HS-5 (cell line): ENCODE measurements around the gene GARIN5B.
"Not testable (repeated sequence)": the region's sequence is repeated elsewhere in the genome, so short reads cannot be mapped to it uniquely, and the experiment has no call there.

Experiments used
- DNase-seq: peaks from one replicate; pipeline ENCODE4 v3.0.0-alpha.2; 2012; ENCODE audit warnings: low read depth

GARIN5B gene

DNA sequence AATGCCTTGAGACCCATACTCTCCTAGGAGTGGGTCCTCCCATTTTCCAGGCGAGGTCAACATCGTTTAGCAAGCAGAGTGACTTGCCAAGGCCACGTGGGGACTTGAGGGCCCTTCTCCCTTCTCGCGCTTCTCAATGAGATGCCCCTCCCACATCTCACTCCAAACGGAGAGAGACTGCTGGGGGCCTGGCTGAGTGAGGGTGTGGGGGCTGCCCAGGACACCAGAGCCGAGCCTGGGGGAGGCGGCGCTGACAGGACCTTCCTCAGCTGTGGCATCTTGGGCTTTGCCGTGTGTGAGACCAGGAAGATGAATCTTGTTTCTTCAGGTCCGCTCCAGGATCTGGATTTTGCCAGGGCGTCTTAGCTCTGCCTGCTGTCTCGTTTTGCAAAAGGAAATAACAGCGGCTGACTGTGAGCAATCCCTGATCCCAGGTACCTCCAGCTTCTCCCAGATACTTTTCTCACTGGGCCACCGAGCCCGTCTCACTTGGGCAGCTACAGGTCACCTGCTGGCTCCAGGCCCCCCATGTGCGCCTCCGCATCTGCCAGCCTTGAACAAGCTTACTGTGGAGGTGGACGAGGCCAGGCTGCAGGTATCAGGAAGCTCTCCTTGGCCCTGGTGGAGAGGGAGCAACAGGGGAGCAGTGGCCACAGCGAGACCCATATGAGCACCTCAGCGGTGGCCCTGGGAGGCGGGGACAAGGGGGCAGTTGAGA, 14.6 kb downstream of the GARIN5B start:
- DNase-seq = no peak

DNA sequence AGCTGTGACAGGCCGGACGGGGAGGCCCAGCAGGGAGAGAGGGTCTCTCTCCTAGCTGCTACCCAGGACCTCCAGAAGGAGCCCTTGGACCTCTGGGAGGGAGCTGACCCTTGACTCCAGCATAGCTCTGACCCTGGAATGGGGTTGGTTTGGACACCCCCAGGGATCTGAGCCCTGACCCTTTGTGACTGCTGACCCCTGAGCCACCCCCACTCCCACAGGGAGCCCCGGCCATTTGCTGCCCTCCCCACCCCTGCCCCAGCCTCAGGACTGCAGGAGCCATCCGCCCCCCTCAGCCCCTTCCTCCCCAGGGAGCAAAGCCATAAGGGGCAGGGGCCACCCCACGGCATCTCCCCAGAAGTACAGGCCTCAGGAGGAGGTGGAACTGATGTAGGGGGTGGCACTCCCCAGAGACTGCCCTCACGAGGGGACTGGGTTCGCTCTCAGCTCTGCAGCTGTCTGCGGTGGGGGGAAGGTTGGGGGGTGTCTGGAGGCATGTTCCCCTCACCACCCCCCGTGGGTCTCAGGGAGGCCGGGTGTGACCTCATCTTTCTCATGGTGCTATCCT, 15.5 kb downstream of the GARIN5B start:
- DNase-seq = no peak

DNA sequence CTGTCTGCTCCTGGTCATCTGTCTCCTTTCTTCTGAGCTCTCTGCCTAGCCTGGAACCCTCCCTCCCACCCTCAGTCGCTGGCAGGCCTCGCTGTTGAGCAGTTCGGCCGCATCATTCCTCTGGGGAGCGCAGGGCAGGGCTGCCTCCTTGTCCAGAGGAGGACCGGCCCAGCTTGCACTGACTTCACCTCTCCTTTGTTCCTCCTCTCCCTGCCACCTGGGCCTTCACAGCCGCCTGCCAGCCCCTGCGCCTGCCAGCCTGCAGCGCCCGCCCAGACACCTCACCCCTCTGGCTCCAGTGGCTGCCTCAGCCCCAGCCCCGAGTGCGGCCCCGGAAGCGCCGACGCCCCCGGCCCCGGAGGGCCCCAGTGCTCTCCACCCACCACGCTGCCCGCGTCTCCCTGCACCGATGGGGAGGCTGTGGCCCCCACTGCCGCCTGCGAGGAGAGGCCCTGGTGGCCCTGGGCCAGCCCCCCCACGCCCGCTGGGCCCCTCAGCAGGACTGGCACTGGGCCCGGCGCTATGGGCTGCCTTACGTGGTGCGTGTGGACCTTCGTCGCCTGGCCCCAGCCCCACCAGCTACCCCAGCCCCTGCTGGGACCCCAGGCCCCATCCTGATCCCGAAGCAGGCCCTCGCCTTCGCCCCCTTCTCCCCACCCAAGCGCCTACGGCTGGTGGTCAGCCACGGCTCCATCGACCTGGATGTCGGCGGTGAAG, 16.2 kb downstream of the GARIN5B start:
- DNase-seq = no peak

DNA sequence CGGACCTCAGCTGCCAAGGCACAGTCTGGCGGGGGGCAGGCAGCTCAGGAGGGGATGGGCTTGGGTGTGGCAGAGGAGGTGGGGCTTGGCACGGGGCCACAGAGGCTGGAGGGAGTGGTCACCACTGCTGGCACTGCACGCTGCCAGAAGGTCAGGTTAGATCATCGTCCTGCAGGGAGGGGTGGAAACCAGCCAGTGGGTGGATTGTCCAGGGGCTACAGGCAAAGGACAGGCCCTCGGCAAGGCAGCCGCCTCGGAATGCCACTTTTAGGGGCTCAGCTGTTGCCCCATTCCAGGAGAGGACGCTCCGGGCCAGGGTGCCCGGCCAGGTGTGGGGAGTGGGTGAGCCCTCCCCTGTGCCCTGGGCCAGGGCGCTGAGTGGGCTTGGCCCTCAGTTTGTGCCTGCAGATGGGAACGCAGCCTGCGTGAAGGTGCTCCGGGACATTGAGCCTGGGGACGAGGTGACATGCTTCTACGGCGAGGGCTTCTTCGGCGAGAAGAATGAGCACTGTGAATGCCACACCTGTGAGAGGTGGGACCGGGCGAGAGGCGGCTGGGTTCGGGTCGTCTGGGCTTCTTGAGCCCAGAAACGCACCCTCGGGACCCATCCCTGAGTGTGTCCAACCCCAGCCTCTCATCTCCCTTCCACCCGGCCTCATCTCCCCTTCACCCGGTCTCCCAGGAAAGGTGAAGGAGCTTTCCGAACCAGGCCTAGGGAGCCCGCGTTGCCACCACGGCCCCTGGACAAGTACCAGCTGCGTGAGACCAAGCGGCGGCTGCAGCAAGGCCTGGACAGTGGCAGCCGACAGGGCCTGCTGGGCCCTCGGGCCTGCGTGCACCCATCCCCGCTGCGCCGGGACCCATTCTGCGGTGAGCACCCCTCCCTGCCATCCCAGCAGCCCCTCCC, 17.0 kb downstream of the GARIN5B start:
- no peak for DNase-seq

DNA sequence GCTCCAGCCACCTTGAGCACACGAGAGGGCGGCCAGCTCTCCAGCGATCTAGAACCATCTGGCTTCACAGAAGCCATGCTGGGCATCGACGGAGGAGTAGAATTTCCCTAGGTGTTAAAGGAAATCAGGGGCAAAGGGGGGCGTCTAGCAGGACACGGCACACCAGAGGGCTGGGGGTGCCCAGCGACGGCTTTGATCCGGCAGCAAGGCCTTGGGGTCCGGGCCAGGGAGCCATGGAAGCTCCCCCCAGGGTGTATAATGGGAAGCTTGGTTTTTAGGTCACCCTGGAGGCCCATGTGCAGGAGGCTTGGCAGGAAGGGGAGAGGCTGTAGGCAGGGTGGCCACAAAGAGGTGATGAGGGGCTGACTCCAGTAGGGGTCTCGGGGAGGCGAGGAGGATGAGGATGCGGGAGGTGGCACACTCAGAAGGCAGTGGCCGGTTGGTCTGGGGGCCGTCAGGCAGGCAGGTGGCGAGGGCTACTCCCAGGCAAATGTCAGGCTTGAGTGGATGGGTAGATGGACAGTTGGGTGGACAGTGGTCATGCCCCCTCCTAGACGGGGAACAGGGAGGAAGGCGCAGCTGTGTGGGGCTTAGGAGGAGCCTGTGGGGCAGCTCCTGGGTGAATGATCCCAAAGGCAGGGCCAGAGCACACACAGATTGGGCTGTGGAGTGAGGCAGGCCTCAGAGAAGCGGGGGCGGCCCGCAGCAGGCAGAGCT, 17.8 kb downstream of the GARIN5B start:
- DNase-seq = no peak

DNA sequence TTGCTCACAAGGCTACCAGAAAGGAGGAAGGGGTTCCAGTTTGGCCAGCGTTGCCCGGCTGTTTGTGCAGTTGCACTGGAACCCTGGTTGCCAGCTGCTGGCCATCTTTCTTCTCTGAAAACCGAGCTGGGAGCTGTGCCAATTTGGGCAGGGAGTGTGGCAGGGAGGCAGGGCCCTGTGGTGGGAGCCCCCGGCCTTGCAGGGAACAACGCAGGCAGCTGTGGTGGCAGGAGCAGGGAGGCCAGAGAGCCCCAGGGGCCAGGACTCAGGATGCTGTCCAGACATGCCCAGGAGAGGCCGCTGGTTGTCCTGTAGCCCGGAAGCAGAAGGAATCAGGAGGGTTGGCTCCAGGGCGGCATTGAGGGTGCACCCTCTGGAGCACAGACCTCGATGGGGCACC, 18.6 kb downstream of the GARIN5B start:
- no peak for DNase-seq

DNA sequence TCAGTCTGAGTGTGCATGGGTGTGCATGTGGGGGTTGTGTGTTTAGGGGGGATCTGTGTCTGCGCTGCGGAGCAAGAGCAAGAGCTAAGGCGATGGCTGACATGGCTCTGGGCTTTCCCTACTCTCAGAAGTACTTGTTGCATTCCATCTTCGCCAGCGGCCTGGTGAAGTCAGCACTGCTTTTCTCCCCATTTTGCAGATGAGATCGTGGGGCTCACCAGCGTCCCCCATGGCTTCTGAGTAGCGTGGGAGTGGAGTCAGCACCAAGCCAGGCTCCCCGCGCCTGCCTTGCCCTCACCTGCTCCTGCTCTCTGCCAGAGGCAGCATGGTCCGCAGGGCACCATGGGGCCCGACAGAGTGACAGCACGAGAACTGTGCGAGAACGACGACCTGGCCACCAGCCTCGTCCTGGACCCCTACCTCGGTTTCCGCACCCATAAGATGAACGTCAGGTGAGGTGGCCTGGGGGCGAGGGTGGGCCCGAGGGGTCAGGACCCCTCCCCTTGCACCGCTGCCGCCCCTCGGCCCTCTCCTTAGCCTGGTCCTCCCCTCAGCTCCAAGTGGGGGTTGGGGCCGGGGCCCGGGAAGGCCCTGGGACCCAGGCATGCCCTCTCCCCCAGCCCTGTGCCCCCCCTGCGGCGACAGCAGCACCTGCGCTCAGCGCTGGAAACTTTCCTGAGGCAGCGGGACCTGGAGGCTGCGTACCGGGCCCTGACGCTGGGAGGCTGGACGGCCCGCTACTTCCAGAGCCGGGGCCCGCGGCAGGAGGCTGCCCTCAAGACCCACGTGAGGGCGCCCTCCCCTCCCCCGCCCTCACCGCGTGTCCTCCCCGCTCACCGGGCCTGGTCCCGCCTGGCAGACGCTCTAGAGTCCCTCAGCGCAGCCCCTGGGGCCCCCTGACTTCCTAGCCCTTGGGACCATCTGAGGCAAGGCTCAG, 21.2 kb downstream of the GARIN5B start:
- no peak for DNase-seq

DNA sequence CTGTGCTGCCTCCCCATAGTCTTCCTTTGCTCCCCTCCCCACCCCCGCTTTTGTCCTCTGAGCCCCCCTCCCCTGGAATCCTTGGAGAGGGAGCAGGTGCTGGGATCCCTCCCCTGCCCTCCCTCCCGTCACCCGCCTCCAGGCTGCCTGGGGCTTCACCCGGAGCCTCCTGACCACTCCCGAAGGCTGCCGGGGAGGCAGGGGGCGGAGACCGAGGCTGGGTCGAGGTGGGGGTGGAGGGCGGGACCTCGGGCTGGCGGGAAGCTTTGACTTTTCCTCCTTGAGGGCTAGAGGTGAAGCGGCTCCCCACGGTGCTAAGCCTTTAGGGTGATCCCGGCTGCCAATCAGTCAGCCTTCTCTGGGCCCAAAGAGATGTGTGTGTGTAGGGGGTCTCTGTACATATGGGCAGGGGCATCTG, 21.9 kb downstream of the GARIN5B start:
- no peak for DNase-seq

DNA sequence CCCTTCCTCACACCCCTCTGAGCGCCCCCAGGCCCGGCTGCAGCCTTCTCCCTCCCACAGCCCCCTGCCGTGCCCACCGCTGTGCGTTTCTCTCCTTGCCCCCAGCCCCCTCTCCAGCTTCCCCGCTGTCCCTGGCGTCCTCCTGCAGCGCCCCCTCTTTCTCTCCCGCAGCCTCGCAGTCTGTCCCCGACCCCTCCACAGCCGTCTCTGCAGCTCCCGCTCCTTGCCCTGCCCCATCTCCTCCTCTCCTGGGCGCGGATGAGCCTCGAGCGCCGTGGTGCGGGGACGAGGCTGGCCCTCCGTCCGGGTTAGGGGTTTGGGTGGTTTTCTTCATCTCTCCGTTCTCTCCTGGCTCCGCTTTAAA, 22.3 kb downstream of the GARIN5B start:
- DNase-seq = no peak

DNA sequence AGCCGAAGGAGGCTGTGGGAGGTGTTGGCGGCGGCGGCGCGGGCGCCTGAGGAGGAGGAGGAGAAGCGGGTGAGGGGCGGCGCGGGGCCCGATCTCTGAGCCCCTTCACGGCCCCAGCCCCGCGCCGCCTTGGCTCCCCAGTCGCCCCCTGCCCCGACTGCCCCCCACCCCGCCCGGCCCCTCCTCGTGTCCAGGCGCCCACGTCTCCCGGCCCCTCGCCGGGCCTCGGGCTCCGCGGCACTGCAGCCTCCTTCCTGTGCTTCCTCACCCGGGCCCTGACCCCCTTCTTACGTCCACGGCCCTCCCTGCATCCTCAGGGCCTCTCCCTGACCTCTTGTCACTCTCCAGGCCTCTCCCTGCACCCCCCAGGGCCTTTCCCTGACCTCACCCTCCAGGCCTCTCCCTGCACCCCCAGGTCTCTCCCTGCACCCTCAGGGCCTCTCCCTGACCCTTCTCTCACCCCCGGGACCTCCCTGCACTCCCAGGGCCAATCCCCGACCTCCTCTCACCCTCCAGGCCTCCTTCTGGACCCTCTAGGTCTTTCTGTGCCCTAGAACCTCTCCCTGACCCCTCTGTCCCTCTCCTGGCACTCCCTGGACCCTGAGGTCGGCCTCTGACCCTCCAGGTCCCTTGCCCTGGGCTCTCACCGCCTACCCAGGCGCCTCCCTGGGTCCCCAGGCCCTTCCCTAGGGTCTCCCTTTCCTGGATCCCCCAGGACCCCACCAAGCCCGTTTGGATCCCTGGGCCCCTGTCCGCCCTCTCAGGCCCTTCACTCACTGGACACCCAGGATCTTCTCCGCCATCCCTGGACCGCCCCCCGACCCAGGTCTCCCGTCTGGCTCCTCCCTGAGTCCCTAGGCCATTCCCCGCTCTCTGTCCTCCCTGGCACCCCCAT, 22.9 kb downstream of the GARIN5B start:
- DNase-seq = no peak

DNA sequence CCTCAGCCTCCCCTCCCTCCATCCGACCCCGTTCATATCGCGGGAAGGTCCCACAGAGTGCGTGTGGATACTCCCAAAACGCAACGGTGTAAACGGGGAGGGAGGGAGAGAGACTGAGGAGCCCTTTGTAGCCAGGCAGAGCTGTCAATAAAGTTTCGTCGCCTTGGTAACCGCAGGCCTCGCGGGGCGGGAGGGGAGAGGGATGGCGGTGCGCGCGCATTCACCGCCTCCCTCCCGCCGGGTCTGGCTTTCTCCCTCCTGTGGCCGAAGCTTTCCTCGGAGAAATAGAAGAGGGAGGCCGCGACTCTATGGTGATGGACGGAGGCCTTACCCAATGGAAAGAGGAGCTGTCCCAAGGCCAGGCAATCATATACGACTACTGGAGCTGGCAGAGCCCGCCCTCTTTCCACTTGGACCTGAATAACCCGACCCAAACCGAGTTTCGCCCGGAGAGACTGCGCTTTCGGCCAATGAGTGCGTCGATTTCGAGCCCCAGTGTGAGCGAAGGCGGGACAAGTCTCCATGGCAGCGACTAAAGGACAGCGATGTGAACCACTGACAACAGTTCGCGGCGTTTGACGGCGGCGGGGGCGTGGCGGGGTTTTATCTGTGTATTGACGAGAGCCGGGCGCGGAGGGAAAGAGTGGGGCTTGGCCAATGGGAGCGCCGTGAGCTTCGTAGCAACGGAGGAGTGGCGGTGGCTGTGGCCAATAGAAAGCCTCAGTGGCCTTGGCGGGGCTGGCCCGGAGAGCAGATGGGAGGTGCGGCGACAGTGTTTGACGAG, 23.8 kb downstream of the GARIN5B start, which contains the start of gene KMT5C:
Gene KMT5C, plus strand, starts transcription at position 772 of the 784 bp plus-strand sequence. CDS start 2,061 bp downstream, outside the sequence.
- DNase-seq = peak; percentile 100

DNA sequence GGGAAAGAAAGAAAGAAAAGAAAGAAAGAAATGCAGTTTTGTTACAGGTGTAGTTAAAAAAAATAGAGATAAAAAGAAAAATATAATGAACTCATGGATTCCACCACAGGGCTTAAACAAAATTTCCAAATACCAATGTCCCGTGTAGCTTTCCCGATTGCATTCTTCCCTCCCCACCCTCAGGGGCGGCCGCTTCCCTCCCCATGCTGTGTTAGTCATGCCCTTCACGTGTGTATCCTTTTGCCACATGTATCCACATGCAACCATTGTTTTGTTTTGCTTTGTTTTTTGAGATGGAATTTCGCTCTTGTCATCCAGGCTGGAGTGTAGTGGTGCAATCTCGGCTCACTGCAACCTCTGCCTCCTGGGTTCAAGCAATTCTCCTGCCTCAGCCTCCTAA, 27.0 kb downstream of the GARIN5B start:
- peak; percentile 25 for DNase-seq

DNA sequence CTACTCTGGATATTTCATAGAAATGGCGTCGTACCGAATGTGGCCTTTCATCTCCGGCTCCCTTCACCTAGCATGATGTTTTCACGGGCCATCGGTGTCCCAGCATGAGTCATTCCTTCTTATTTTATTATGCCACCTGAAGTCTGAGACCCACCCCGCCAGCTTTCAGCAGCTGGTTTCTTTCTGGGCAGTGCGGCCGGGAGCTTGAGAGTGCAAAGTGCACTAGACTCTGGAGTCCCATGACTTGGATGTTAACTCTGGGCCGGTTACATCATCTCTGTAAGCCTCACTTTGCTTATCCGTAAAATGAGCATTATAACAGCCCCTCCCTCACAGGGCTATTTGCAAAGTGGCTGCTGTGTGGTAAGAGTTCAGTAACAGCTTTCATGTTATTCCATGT, 29.2 kb downstream of the GARIN5B start:
- no peak for DNase-seq

DNA sequence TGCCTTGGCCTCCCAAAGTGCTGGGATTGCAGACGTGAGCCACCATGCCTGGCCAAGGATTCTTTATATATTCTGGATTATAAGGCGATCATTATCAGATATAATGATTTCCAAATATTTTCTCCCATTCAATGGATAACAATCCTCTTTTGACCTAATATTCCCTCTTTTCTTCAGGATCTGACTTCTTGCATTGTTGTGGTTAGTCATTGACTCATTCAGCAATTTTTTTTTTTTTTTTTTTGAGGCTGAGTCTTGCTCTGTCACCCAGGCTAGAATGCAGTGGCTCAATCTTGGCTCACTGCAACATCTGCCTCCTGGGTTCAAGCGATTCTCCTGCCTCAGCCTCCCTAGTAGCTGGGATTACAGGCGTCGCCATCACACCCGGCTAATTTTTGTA, 33.3 kb downstream of the GARIN5B start:
- peak; percentile 23 for DNase-seq

DNA sequence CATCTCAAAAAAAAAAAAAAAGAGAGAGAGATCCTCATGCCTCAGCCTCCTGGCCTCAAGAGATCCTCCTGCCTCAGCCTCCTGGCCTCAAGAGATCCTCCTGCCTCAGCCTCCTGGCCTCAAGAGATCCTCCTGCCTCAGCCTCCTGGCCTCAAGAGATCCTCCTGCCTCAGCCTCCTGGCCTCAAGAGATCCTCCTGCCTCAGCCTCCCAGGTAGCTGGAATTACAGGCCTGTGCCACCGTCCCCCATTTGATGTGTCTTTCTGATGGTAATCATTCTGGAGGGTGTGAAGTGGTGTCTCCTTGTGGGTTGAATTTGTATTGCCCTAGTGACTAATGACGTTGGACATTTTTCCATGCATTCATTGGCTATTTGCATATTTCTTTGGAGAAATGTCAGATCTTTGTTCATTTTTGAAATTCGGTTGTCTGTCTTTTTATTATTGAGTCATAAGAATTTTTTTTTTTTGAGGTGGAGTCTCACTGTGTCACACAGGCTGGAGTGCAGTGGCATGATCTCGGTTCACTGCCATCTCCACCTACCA, 34.2 kb downstream of the GARIN5B start:
- DNase-seq = not testable (repeated sequence)

DNA sequence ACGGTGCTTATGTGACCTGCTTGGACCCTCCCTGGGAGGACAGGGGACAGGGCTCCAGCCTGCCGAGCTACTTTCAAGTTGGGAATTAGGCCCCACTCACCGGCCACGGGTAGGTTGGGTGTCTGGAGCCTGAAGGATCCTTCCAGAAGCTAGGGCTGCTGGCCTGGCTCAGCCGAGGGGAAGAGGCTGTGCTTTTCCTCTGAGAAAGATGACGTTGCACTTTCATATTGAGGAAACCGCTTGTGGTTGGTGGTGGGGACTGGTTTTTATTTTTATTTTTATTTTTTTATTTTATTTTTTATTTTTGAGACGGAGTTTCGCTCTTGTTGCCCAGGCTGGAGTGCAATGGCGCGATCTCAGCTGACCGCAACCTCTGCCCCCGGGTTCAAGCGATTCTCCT, 37.9 kb downstream of the GARIN5B start, which contains the start of gene TMEM150B:
Gene TMEM150B, minus strand, starts transcription at position 170 of the 400 bp plus-strand sequence. CDS start 4,305 bp downstream, outside the sequence.
- no peak for DNase-seq

DNA sequence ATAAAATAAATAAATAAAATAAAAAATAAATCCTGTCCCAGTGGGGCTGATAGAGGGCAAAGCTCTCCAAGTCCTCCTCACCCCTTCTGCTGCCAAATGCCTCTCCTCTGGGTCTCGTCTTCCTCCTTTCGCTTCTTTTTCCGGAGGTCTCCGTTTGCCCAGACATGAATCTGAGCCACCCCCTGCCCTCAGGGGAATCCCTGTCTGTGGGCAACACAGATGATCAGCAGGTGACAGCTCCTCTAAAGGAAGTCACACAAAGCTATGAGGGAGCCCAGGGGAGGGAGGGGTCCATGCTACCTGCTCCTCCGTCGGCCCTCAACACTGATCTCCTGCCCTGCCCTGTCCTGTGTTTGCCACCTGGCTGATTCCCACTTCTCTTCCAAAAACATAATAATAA, 38.4 kb downstream of the GARIN5B start:
- DNase-seq = no peak
